ENCODE data around the gene NXPH1.

DNA sequence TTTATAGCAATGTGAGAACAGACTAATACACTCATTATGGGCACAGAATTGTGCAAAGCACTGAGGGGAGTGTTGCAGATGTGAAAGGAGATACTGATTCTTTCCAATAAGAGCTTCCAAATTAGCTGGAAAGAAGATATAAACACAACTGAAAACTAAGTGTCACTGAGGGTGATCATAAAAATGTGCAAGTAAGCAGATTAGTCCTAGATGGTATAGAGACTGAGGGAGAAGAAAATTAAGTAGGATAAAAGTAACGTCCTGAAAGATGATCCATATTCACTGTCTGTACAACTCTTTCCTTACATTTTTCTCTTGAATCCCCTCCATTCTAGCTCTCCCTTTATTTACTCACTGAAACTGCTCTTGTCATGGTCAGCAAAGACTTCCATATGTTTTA is 11.2 kb upstream of the NXPH1 start:
- TF ChIP-seq GABPA (IDR thresholded peaks at IDR 0.05; ENCODE audit: low read depth): no peak
- TF ChIP-seq, protein P1, sequence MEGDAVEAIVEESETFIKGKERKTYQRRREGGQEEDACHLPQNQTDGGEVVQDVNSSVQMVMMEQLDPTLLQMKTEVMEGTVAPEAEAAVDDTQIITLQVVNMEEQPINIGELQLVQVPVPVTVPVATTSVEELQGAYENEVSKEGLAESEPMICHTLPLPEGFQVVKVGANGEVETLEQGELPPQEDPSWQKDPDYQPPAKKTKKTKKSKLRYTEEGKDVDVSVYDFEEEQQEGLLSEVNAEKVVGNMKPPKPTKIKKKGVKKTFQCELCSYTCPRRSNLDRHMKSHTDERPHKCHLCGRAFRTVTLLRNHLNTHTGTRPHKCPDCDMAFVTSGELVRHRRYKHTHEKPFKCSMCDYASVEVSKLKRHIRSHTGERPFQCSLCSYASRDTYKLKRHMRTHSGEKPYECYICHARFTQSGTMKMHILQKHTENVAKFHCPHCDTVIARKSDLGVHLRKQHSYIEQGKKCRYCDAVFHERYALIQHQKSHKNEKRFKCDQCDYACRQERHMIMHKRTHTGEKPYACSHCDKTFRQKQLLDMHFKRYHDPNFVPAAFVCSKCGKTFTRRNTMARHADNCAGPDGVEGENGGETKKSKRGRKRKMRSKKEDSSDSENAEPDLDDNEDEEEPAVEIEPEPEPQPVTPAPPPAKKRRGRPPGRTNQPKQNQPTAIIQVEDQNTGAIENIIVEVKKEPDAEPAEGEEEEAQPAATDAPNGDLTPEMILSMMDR (IDR thresholded peaks at IDR 0.05): no peak
- TF ChIP-seq, protein P2, sequence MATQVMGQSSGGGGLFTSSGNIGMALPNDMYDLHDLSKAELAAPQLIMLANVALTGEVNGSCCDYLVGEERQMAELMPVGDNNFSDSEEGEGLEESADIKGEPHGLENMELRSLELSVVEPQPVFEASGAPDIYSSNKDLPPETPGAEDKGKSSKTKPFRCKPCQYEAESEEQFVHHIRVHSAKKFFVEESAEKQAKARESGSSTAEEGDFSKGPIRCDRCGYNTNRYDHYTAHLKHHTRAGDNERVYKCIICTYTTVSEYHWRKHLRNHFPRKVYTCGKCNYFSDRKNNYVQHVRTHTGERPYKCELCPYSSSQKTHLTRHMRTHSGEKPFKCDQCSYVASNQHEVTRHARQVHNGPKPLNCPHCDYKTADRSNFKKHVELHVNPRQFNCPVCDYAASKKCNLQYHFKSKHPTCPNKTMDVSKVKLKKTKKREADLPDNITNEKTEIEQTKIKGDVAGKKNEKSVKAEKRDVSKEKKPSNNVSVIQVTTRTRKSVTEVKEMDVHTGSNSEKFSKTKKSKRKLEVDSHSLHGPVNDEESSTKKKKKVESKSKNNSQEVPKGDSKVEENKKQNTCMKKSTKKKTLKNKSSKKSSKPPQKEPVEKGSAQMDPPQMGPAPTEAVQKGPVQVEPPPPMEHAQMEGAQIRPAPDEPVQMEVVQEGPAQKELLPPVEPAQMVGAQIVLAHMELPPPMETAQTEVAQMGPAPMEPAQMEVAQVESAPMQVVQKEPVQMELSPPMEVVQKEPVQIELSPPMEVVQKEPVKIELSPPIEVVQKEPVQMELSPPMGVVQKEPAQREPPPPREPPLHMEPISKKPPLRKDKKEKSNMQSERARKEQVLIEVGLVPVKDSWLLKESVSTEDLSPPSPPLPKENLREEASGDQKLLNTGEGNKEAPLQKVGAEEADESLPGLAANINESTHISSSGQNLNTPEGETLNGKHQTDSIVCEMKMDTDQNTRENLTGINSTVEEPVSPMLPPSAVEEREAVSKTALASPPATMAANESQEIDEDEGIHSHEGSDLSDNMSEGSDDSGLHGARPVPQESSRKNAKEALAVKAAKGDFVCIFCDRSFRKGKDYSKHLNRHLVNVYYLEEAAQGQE (IDR thresholded peaks at IDR 0.05; ENCODE audit: low read depth, low read length): no peak
- TF ChIP-seq EZH2phosphoT487 (IDR thresholded peaks at IDR 0.05; ENCODE audit: borderline replicate concordance, low read depth): no peak
- TF ChIP-seq GATA2 (CRISPR knock-in tag; IDR thresholded peaks at IDR 0.05): no peak
- no peak for TF ChIP-seq POLR2AphosphoS5 (IDR thresholded peaks at IDR 0.05; ENCODE audit: low read depth, low read length)
- TF ChIP-seq, protein P3, sequence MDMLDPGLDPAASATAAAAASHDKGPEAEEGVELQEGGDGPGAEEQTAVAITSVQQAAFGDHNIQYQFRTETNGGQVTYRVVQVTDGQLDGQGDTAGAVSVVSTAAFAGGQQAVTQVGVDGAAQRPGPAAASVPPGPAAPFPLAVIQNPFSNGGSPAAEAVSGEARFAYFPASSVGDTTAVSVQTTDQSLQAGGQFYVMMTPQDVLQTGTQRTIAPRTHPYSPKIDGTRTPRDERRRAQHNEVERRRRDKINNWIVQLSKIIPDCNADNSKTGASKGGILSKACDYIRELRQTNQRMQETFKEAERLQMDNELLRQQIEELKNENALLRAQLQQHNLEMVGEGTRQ (IDR thresholded peaks at IDR 0.05; ENCODE audit: borderline replicate concordance, low read depth, low read length): no peak
- TF ChIP-seq RXRA (IDR thresholded peaks at IDR 0.05; ENCODE audit: borderline replicate concordance, low read depth): no peak
- TF ChIP-seq, protein P4, sequence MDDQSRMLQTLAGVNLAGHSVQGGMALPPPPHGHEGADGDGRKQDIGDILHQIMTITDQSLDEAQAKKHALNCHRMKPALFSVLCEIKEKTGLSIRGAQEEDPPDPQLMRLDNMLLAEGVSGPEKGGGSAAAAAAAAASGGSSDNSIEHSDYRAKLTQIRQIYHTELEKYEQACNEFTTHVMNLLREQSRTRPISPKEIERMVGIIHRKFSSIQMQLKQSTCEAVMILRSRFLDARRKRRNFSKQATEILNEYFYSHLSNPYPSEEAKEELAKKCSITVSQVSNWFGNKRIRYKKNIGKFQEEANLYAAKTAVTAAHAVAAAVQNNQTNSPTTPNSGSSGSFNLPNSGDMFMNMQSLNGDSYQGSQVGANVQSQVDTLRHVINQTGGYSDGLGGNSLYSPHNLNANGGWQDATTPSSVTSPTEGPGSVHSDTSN (IDR thresholded peaks at IDR 0.05): no peak
- TF ChIP-seq RAD21 (IDR thresholded peaks at IDR 0.05; ENCODE audit: low read length): no peak
- no peak for TF ChIP-seq YY1 (IDR thresholded peaks at IDR 0.05; ENCODE audit: low read depth)
- TF ChIP-seq FOXJ3 (CRISPR knock-in tag; IDR thresholded peaks at IDR 0.05): no peak
- no peak for TF ChIP-seq RFX5 (IDR thresholded peaks at IDR 0.05; ENCODE audit: low read length)

All from SK-N-SH (cell line).